ENCODE results near the gene TMEM109.
A peak's percentile ranks its signal among the peaks of the same experiment; 100 is the strongest.
"Not testable (repeated sequence)": the region's sequence is repeated elsewhere in the genome, so short reads cannot be mapped to it uniquely, and the experiment has no call there.

The TMEM109 gene

GRCh38 chr11:60879104-60879503 is 34.9 kb upstream of the TMEM109 start:
- no peak for DNase-seq

GRCh38 chr11:60879971-60880588 is 33.9 kb upstream of the TMEM109 start:
- no peak for DNase-seq

- no peak for DNase-seq
These were observed 33.2 kb upstream of the TMEM109 start for GRCh38 chr11:60880643-60881282.

GRCh38 chr11:60887556-60887955 is 26.4 kb upstream of the TMEM109 start:
- DNase-seq, result peak; percentile 43

GRCh38 chr11:60889869-60890311 is 24.1 kb upstream of the TMEM109 start:
- no peak for DNase-seq

GRCh38 chr11:60890696-60891095 is 23.3 kb upstream of the TMEM109 start:
- no peak for DNase-seq

GRCh38 chr11:60891103-60891741 is 22.7 kb upstream of the TMEM109 start:
- no peak for DNase-seq

GRCh38 chr11:60895687-60896086 is 18.3 kb upstream of the TMEM109 start:
- DNase-seq, result no peak

GRCh38 chr11:60897496-60897895 is 16.5 kb upstream of the TMEM109 start:
- DNase-seq, result no peak

GRCh38 chr11:60899046-60899936 is 14.7 kb upstream of the TMEM109 start:
- peak; percentile 64 for DNase-seq

GRCh38 chr11:60899977-60900376 is 14.0 kb upstream of the TMEM109 start:
- DNase-seq, result no peak

GRCh38 chr11:60900673-60901404 is 13.1 kb upstream of the TMEM109 start:
- DNase-seq, result no peak

- no peak for DNase-seq
These were observed 11.3 kb upstream of the TMEM109 start for GRCh38 chr11:60902625-60903024.

- no peak for DNase-seq
These were observed 8.9 kb upstream of the TMEM109 start for GRCh38 chr11:60905047-60905446.

- peak; percentile 37 for DNase-seq
These were observed 8.3 kb upstream of the TMEM109 start for GRCh38 chr11:60905551-60906113.

- DNase-seq, result peak; percentile 100
These were observed 7.6 kb upstream of the TMEM109 start, which contains the start of gene PRPF19 for GRCh38 chr11:60906132-60906972. Gene PRPF19, minus strand, starts transcription at chr11:60906585. Its CDS starts 203 bp downstream, at chr11:60906382.

GRCh38 chr11:60908803-60909202 is 5.2 kb upstream of the TMEM109 start:
- DNase-seq, result no peak

- DNase-seq, result not testable (repeated sequence)
These were observed 4.2 kb upstream of the TMEM109 start for GRCh38 chr11:60909680-60910280.

- no peak for DNase-seq
These were observed 3.7 kb upstream of the TMEM109 start for GRCh38 chr11:60910281-60910687.

GRCh38 chr11:60910711-60911380 is 3.1 kb upstream of the TMEM109 start:
- no peak for DNase-seq
